ENCODE data around the gene ATP2C2. TPM values are rescaled to one million over a fixed set of nuclear protein-coding genes. Genes with fewer than 3 reads are reported as not detected.

Gene ATP2C2
- total and polyA plus RNA-seq, 9 of the 15 experiments (the other 6 are each of a cell fraction or from before 2014, with no cell fraction given) = 0.75 TPM; not detected in 8

DNA sequence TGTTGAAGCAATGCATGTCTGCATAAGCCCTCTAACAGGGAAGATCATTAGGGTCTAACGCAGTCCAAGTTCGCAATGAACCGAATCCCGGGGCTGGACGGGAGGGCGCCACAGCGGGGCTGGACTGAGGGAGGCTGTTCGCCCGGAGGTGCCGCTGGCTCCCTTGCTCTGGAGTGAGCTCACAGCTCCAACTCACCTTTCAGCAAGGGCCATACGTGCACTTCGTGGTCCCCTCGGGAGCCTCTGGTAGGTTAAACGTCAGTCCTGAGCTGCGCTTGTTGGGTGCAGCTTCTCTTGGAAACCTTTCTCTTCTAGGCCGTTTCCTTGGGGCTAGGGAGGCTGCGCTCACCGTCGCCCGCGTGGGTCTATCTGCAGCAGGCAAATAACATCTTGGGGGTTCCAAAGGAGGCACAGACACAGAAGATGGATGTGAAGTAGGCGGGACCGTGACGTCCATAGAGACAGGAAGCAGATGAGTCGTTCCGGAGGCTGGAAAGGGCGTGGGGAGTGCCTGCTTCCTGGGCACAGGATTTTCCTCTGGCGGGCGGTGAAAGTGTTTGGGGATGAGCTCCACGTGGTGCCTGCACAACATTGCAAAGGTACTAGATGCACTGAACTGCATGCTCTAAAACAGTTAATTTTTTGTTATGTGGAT is 21.9 kb downstream of the ATP2C2 start:
- peaks cover 0 to 5% of the 10 kb centered on the region in 2 experiments; a peak in 1 of 5 replicates for H3K4me1 ChIP-seq (replicated peaks in 1 of 2; ENCODE audit: control insufficient read depth in 2 of 2, insufficient read depth in 2 of 2, low read length in 2 of 2)
- H3K27ac ChIP-seq (ENCODE audit: extremely low read depth, low read depth, low read length) = no peak overlapping the region
- no peaks in the 10 kb centered on the region for H3K9me1 ChIP-seq (ENCODE audit: control insufficient read depth, insufficient read depth, low read length)
- BruUV-seq (replicated peaks) = no TSS peak
- no peaks in the 10 kb centered on the region for H3K79me2 ChIP-seq (ENCODE audit: control insufficient read depth, insufficient read depth, low read length)
- no peak for TF ChIP-seq NCOA1 (IDR thresholded peaks at IDR 0.05; ENCODE audit: low read depth)
- TF ChIP-seq, protein P1, sequence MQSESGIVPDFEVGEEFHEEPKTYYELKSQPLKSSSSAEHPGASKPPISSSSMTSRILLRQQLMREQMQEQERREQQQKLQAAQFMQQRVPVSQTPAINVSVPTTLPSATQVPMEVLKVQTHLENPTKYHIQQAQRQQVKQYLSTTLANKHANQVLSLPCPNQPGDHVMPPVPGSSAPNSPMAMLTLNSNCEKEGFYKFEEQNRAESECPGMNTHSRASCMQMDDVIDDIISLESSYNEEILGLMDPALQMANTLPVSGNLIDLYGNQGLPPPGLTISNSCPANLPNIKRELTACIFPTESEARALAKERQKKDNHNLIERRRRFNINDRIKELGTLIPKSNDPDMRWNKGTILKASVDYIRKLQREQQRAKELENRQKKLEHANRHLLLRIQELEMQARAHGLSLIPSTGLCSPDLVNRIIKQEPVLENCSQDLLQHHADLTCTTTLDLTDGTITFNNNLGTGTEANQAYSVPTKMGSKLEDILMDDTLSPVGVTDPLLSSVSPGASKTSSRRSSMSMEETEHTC (IDR thresholded peaks at IDR 0.05) = no peak
- TF ChIP-seq PRMT5 (CRISPR knock-in tag; IDR thresholded peaks at IDR 0.05) = no peak
- TF ChIP-seq GATAD2A (IDR thresholded peaks at IDR 0.05) = no peak
- no peak for TF ChIP-seq MAFK (IDR thresholded peaks at IDR 0.05; ENCODE audit: low read length)
- TF ChIP-seq CC2D1A (IDR thresholded peaks at IDR 0.05) = no peak
- no peak for TF ChIP-seq NR2C2 (CRISPR knock-in tag; IDR thresholded peaks at IDR 0.05)
- TF ChIP-seq NR2C2 (tag; IDR thresholded peaks at IDR 0.05) = peak; percentile 29; the same call in 1 of the 2 replicates
- no peak for TF ChIP-seq TBP (optimal IDR thresholded peaks at IDR 0.05; ENCODE audit: low read depth, low read length)
- TF ChIP-seq PURB (CRISPR knock-in tag; IDR thresholded peaks at IDR 0.05; ENCODE audit: low read depth) = no peak
- TF ChIP-seq ZNF398 (CRISPR knock-in tag; IDR thresholded peaks at IDR 0.05) = no peak
- TF ChIP-seq NR2C1 (IDR thresholded peaks at IDR 0.05) = no peak
- TF ChIP-seq NR2C1 (tag; IDR thresholded peaks at IDR 0.05) = no peak
- no peak for TF ChIP-seq ZNF668 (CRISPR knock-in tag; IDR thresholded peaks at IDR 0.05)
- TF ChIP-seq ZNF644 (tag; IDR thresholded peaks at IDR 0.05; ENCODE audit: low read depth) = no peak
- no peak for TF ChIP-seq SRSF9 (IDR thresholded peaks at IDR 0.05; ENCODE audit: borderline replicate concordance, low read depth, low read length)
- peak; percentile 69 for TF ChIP-seq GABPA (tag; conservative IDR thresholded peaks at IDR 0.05; ENCODE audit: low read depth)
- TF ChIP-seq RBM39 (optimal IDR thresholded peaks at IDR 0.05; ENCODE audit: low read depth, low read length) = no peak
- no peak overlapping the region for H2AFZ ChIP-seq (ENCODE audit: low read depth, low read length)
- in situ Hi-C loops (cut with MboI) (no loop called here), intact Hi-C loops (cut with micrococcal nuclease) (no loop called here)
- H3K4me2 ChIP-seq (ENCODE audit: insufficient read depth, low read length) = no peak overlapping the region
- H3K4me3 ChIP-seq = no peak overlapping the region
- H3K36me3 ChIP-seq (ENCODE audit: control insufficient read depth, insufficient read depth, low read length) = no peaks in the 10 kb centered on the region
- peaks cover 51 to 73% of the 10 kb centered on the region in 2 experiments for H3K27me3 ChIP-seq (ENCODE audit: control insufficient read depth in 2 of 2, insufficient read depth in 2 of 2, low read length in 2 of 2)
- peaks cover 4% of the 10 kb centered on the region; the same call in 1 of the 2 replicates for H4K20me1 ChIP-seq (replicated peaks; ENCODE audit: control insufficient read depth, insufficient read depth, low read length)
- ChIA-PET POLR2A (interaction anchor here (0.7 to 1.0 kb wide), 2 partner anchors 19 to 22 kb away, joined by 3 to 4 read pairs; partner anchors contain the start of gene ATP2C2), CTCF (ENCODE audit: low intra/inter-chr PET ratio) (no interaction called here)
- no peak for FAIRE-seq
- ATAC-seq = no peak
- no peaks in the 10 kb centered on the region; the same call in 1 of the 2 replicates for H3K9me3 ChIP-seq (replicated peaks; ENCODE audit: control insufficient read depth, insufficient read depth, low read depth, low read length)
- DNase-seq (ENCODE audit: extremely low read depth in 1 of 4, low spot score in 3 of 4) = no peak
- no peak overlapping the region for H3K9ac ChIP-seq (ENCODE audit: insufficient read depth in 1 of 2, low read depth in 2 of 2, low read length in 2 of 2)
- WGBS (ENCODE audit: insufficient coverage, low coverage, missing lambda C conversion rate) = 10% methylated on average over 30 of the region's 30 CpGs

All from K562 (cell line).